T-helper 2 cell treated with Interferon-gamma antibody and Interleukin-4, amounts not matched to agents 5 μg/mL and 100 μg/mL, for 36 hours (primary cell): Measurements from ENCODE around the gene LSP1.
A peak's percentile ranks its signal among the peaks of the same experiment; 100 is the strongest.
"Not testable (repeated sequence)": the region's sequence is repeated elsewhere in the genome, so short reads cannot be mapped to it uniquely, and the experiment has no call there.

Source experiments
- DNase-seq: peaks from one replicate; pipeline ENCODE4 v3.0.0; 2021; ENCODE audit warnings: low spot score
- H3K27ac Mint-ChIP-seq: one replicate; pipeline ENCODE4 v1.8.0; 2021; ENCODE audit warnings: mild to moderate bottlenecking, mixed read lengths
- H3K27me3 Mint-ChIP-seq: one replicate; pipeline ENCODE4 v1.8.0; 2021; ENCODE audit warnings: low read depth, mixed read lengths
- H3K36me3 Mint-ChIP-seq: one replicate; pipeline ENCODE4 v1.8.0; 2021; ENCODE audit warnings: low read depth, mixed read lengths
- H3K4me1 Mint-ChIP-seq: one replicate; pipeline ENCODE4 v1.8.0; 2021; ENCODE audit warnings: low read depth, mixed read lengths
- H3K4me3 Mint-ChIP-seq: one replicate; pipeline ENCODE4 v1.8.0; 2022; ENCODE audit warnings: mild to moderate bottlenecking, moderate library complexity, mixed read lengths
- H3K9me3 Mint-ChIP-seq: one replicate; pipeline ENCODE4 v1.8.0; 2021; ENCODE audit warnings: mixed read lengths

LSP1 gene

DNA sequence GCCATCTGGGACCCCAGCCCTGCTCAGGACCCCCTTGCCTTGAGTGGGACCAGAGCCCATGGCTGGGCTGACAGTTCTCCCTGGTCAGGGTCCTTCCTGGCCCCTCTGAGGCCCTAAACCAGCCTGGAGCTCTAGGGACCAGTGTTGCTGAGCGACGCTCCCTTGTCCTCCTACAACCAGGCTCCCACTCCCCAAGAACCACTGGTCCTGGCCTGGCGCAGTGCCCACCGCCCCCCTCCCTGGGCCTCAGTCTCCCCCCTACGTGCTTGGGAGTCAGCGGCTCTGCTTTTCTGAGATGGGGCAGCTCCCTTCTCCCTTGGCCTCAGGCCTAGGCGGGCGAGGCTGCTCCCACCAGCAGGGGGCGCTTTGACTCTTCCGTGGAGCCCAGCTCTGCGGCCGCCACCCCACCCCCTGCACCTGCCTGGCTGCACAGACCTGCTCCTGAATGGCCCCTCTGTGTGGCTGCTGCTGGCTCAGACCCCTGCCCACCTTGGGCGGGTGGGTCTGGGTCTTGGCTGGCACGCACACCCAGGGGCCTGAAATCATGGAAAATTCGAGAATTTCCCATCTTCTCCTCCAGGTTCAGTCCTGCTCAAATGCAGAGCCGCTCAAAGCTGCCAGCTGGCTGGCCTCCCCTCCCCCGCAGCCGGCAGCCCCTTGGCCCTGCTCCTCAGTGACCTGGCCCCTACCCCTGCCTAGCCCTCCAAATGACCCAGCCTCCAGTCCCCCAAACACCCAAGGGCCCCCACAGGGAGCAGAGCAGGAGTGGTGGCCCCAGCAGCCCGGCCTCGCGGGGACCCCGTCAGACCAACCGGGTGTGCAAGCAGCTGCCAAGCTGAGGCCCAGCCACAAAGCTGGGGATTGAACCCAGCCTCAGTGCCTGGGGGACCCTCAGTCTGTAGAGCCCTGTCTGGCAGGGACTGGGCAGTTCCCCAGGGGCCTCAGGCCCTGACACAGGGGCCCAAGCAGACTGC, 29.7 kb downstream of the LSP1 start:
- H3K36me3 Mint-ChIP-seq: peaks cover 6% of the 10 kb centered on the region
- peaks cover 3% of the 10 kb centered on the region for H3K4me1 Mint-ChIP-seq
- DNase-seq: peak; percentile 60
- H3K27me3 Mint-ChIP-seq: no peaks in the 10 kb centered on the region
- no peak overlapping the region for H3K4me3 Mint-ChIP-seq
- no peak overlapping the region for H3K27ac Mint-ChIP-seq
- no peaks in the 10 kb centered on the region for H3K9me3 Mint-ChIP-seq

DNA sequence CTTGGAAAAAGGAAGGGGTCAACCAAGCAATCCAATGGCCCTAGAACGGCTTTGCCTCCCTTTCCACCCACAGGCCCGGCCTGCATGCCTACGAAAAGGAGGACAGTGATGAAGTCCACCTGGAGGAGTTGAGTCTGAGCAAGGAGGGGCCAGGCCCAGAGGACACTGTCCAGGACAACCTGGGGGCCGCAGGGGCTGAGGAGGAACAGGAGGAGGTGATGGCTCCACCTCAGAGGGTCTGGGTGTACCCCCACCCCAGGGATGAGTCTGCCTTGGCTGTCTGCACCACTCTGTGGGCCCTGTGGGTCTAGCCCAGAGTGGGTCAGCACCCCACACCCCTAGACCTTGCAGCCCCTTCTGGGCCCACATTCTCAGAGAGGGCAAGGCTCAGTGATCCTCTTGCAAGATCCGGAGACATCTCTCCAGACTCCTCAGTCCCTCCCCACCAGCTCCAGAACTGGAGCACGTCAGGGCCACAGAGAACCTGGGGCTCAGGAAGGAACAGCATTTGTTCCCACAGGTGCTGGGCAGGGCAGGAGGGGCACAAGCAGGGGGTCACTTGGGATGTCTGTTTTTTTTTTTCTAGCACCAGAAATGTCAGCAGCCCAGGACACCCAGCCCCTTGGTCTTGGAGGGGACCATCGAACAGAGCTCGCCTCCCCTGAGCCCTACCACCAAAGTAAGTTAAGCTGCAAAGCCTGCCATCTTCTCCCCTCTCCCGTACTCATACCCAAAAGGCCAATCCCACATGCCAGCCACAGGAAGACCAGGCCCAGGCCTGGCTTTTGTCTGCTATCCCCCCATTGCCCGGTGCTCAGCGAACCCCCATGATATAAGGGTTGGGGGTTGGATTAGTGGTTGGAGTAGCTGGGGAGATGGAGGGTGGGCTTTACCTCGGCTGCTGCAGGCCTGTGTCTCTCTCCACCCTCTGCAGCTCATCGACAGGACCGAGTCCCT, 30.7 kb downstream of the LSP1 start:
- H3K27ac Mint-ChIP-seq: no peak overlapping the region
- no peak for DNase-seq
- H3K4me3 Mint-ChIP-seq: no peak overlapping the region
- H3K27me3 Mint-ChIP-seq: no peaks in the 10 kb centered on the region
- H3K36me3 Mint-ChIP-seq: peaks cover 14% of the 10 kb centered on the region
- H3K4me1 Mint-ChIP-seq: peaks cover 10% of the 10 kb centered on the region
- H3K9me3 Mint-ChIP-seq: no peaks in the 10 kb centered on the region

DNA sequence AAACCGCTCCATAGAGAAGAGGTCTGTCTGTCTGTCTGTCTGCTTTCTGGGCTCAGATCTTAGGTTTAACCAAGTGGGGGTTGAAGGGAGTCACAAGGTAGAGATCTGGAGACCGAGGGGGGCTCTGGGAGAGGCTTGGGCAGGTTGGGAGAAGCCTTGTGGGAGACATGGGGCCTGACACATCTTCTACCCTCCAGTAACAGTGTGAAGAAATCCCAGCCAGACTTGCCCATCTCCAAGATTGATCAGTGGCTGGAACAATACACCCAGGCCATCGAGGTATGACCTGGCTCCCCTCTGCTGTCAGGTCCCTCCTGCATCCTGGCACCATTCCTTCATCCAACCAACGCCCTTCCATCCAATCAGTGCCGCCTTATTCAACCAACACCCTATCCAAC, 31.4 kb downstream of the LSP1 start:
- no peaks in the 10 kb centered on the region for H3K27me3 Mint-ChIP-seq
- DNase-seq: no peak
- no peak overlapping the region for H3K27ac Mint-ChIP-seq
- peaks cover 14% of the 10 kb centered on the region for H3K4me1 Mint-ChIP-seq
- H3K4me3 Mint-ChIP-seq: no peak overlapping the region
- H3K9me3 Mint-ChIP-seq: no peaks in the 10 kb centered on the region
- peaks cover 18% of the 10 kb centered on the region for H3K36me3 Mint-ChIP-seq

DNA sequence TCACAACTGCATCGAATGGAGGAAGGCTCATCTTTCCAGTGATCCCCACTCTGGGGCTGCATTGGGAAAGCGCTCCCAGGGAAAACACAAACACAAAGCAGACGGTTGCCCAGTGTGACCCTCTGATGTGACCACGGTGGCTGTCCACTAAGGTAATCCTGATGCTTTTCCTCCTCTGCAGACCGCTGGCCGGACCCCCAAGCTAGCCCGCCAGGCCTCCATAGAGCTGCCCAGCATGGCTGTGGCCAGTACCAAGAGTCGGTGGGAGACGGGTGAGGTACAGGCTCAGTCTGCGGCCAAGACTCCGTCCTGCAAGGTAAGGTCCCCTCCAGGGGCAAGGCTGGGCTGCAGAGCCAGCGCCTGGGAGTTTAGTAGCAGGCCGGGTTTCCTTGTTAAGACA, 33.7 kb downstream of the LSP1 start:
- H3K27me3 Mint-ChIP-seq, DNase-seq, H3K9me3 Mint-ChIP-seq, H3K4me3 Mint-ChIP-seq: not testable (repeated sequence)
- Mint-ChIP-seq H3K36me3 (peaks cover 23% of the 10 kb centered on the region), H3K4me1 (peaks cover 16% of the 10 kb centered on the region), H3K27ac (peak overlapping the region; percentile 53)

DNA sequence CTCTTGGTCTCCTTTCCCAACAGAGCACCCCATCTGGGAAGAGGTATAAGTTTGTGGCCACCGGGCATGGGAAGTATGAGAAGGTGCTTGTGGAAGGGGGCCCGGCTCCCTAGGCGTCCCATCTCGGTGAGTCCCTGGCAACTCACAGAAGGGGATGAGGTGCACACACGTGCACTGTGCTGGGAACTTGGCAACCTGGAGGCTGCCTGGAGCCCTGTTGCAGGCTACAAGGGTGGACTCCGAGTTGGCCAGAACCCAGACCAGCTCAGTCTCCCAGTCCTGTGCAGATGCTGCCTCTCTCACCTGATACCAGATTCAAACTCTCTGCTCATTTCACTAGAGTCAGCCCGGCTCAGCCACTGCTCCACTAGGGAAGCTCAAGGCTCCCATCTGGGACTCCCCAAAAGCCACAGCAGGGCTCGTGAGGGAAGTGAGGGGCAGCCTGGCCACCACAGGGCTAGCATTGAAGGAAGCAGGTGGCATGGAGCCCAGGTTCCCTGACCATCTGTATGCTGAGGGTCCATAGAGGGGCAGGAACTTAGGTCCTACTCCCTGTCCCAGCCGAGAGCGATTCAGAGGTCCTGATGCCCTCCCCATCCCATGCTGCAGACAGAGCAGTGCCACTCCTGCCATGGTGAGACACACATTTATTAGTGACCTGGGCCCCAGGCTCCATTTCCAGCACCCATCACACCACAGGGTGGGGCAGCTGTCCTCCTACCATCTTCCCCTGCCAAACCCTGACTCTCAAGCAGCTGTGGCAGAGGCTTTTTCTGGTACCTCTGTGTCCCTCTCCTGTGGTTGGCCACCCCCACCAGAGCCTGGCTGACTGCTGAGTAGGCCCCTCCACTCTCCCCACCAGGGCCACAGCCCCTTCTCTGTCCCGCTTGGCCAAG, 34.8 kb downstream of the LSP1 start:
- Mint-ChIP-seq H3K4me3 (no peak overlapping the region), H3K9me3 (no peaks in the 10 kb centered on the region), H3K27me3 (no peaks in the 10 kb centered on the region), H3K4me1 (peaks cover 16% of the 10 kb centered on the region), H3K36me3 (peaks cover 30% of the 10 kb centered on the region), H3K27ac (peak overlapping the region; percentile 92)
- no peak for DNase-seq

DNA sequence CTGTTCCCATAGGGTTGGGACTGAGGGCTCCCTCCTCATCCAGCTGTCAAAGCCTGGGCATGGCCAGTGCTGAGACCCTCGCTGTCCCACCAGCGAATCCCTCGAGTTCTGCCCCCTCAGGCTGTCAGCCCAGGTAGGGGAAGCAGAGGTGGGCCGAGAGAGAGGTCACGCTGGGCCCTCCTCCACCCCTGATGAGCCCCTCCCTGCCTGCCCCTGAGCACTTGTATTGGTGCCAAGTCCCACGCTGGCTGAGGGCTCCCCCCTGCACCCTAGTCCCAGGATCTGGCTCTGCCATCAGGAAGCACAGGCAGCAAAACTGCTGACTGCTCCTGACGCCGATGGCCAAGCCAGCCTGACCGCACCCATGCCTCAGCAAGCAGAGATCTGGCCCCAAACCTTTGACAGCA, 35.5 kb downstream of the LSP1 start:
- peaks cover 33% of the 10 kb centered on the region for H3K36me3 Mint-ChIP-seq
- H3K27me3 Mint-ChIP-seq: no peaks in the 10 kb centered on the region
- peak overlapping the region; percentile 92 for H3K27ac Mint-ChIP-seq
- H3K4me3 Mint-ChIP-seq: peak overlapping the region; percentile 73
- no peaks in the 10 kb centered on the region for H3K9me3 Mint-ChIP-seq
- DNase-seq: no peak
- H3K4me1 Mint-ChIP-seq: peaks cover 16% of the 10 kb centered on the region

DNA sequence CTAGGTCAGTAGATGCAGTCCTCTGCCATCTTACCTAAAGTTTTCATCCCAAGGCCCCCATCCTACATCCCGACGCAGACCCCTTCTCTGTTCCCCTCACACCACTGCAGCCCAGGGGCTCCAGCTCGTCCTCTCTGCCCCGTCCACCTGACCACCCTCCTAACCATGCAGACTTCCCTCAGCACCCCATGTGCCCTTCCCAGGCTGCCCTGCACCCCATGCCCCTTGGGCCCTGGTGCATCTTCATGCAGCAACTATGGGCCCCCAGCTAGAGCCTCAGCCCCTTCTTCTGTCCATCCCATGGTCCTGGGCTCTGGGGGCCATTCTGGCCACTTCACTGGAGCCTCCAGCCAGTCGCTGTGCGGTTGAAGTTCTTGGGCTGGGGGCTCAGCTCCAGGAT, 35.9 kb downstream of the LSP1 start:
- Mint-ChIP-seq H3K36me3 (peaks cover 38% of the 10 kb centered on the region), H3K4me1 (peaks cover 20% of the 10 kb centered on the region), H3K27ac (peak overlapping the region; percentile 92), H3K4me3 (peak overlapping the region; percentile 73), H3K27me3 (no peaks in the 10 kb centered on the region), H3K9me3 (no peaks in the 10 kb centered on the region)
- DNase-seq: no peak

DNA sequence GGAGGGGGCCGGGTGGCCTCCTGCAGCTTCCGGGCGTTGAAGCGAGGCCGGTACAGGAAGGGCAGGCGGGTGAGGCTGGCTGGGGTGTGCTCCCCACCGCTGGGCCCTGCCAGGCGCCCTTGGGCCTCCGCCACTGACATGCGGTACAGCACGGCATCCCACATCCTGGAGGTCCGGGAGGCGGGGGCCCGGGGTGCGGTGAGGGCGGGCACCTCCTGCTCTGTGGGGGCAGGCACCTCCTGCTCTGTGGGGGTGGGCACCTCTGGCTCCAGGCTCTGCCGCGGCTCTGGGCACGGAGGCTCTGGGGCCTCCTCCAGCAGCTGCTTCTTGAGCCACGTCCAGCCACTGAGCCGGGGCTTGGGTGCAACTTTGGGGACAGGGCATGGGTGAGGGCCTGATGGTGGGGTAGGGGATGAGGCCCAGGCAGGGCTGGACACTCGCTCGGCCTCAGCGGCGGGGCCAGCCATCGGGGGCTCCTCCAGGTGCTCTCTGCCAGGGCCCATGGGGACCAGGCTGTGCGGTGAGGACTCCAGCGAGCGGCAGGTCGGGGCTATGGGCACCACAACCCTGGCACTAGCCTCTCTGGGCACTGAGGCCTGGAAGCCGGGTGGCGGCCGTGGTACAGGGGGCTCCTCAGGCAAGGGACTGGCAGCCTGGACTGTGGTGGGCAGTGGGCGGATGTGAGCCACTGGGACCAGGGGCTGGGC, 36.5 kb downstream of the LSP1 start:
- DNase-seq: peak; percentile 72
- Mint-ChIP-seq H3K27me3 (no peaks in the 10 kb centered on the region), H3K36me3 (peaks cover 38% of the 10 kb centered on the region), H3K9me3 (no peaks in the 10 kb centered on the region), H3K27ac (peak overlapping the region; percentile 92), H3K4me3 (peak overlapping the region; percentile 73), H3K4me1 (peaks cover 20% of the 10 kb centered on the region)

DNA sequence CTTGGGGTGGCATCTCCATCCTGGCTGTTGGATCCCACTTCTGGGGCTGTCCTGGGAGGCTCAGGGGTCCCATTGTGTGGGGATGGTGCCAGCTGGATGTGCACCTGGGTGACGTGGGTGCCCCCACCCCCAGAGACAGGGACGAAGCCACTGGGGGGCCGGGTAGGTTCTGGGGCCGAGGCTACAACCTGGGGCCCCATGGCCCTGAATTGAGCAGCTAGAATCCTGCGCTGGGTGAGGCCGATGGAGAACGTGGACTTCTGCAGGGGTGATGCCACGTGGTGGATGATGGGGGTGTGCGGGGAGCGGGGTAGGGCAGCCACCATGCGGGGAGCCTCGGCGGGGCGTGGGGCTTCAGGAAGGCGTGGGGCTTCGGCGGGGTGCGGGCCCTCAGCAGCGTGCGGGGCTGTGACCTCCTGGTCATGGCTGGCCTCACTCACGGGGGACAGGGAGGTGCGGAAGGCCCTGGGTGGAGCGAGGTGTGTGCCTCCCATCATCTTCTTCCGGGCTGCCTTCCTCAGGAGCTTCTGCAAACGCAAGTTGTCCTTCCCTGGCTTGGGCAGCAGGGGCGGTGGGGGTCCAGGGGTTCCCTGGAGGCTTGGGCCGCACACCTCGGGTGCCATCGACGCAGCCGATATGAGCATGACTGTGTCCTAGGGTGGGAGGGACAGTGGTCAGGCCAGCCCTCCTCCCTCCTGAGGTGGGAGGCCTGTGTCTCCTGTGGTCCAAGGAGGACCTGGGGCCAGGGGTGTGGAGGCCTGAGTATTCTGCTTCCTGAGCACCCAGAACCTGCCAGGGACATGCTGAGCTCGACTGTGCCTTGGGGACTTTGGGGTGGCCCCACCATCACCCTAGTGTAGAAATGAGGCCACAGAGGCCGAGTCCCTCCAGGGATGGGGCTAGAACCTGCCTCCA, 37.3 kb downstream of the LSP1 start:
- H3K27ac Mint-ChIP-seq: peak overlapping the region; percentile 67
- H3K4me3 Mint-ChIP-seq: peak overlapping the region; percentile 73
- H3K27me3 Mint-ChIP-seq: no peaks in the 10 kb centered on the region
- peaks cover 38% of the 10 kb centered on the region for H3K36me3 Mint-ChIP-seq
- H3K4me1 Mint-ChIP-seq: peaks cover 20% of the 10 kb centered on the region
- no peak for DNase-seq
- no peaks in the 10 kb centered on the region for H3K9me3 Mint-ChIP-seq

DNA sequence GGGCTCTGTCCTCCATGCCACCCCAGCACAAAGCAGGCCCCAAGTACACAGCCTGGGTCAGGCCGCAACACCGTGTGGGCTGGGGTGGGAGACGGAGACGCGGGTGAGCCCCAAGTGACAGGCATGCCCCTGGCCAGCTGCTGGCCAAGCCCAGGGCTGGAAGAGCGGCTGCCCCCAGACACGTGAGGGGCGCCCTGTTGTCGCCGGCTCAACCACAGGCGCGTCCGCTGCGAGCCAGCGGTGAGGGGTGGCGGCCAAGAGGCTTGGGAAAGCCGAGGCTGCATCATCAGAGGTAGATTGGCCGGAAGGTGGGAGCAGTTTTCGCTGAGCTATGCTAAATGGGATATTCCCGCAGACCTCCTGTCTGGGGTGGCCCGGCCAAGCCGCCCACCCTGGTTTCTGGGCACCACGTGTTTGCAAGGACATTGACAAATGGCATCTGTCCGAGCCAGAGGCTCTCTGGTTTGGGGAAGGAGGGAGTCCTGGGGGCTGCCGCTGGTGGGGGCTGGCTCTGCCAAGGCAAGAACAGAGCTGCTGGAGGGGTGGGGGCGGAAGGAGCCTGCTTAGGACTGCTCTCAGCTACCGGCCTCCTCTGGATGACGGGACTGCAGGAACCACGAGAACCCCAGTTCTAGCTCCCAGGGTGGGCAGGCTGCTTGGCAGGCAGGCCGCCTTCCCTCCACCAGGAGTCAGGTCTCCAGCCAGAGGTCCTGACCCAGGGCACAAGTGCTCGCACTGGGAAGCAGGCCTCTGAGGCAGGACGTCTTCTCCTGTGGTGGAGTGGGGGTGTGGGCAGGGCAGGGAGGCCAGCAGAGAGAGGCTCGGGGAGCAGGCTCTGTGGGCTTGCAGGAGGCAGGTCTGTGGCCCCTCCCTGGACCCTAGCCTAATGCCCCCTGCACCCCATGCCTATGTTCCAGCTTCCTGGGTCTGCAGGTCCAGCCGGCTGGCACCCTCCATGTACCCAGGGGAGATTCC, 38.3 kb downstream of the LSP1 start:
- no peak overlapping the region for H3K27ac Mint-ChIP-seq
- peaks cover 20% of the 10 kb centered on the region for H3K4me1 Mint-ChIP-seq
- peak overlapping the region; percentile 73 for H3K4me3 Mint-ChIP-seq
- no peaks in the 10 kb centered on the region for H3K9me3 Mint-ChIP-seq
- peaks cover 38% of the 10 kb centered on the region for H3K36me3 Mint-ChIP-seq
- DNase-seq: no peak
- H3K27me3 Mint-ChIP-seq: peaks cover 5% of the 10 kb centered on the region

DNA sequence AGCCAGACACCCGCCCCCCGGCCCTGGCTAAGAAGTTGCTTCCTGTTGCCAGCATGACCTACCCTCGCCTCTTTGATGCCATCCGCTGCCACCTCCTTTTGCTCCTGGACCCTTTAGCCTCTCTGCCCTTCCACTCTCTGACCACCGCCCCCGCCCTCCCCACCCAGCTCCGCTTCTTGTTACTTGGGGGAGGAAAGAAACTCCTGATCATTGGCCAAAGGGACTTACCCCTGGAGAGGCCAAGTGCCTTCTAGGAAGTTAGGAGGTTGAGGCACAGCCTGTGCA, 38.9 kb downstream of the LSP1 start, which contains the start of gene PRR33:
Gene PRR33 (minus strand): TSS at position 65 of the 285 bp plus-strand sequence. CDS start 1,311 bp downstream, outside the sequence.
- H3K4me1 Mint-ChIP-seq: peaks cover 18% of the 10 kb centered on the region
- peaks cover 37% of the 10 kb centered on the region for H3K36me3 Mint-ChIP-seq
- DNase-seq: no peak
- peak within 1 kb of the TSS; percentile 73 for H3K4me3 Mint-ChIP-seq
- H3K27me3 Mint-ChIP-seq: peaks cover 11% of the 10 kb centered on the region
- no peaks in the 10 kb centered on the region for H3K9me3 Mint-ChIP-seq
- H3K27ac Mint-ChIP-seq: peak within 1 kb of the TSS; percentile 57
